HG02852 (cell line): Measurements from ENCODE around the gene TEF.
A peak's percentile ranks its signal among the peaks of the same experiment; 100 is the strongest.
"Not testable (repeated sequence)": the region's sequence is repeated elsewhere in the genome, so short reads cannot be mapped to it uniquely, and the experiment has no call there.

ENCODE experiments used
- ATAC-seq: cut with Tn5 transposase; IDR thresholded peaks from one replicate; pipeline ENCODE4 v1.9.1; 2021; ENCODE audit warnings: mild to moderate bottlenecking, moderate library complexity; ENCODE audit not compliant: unreplicated experiment

The TEF gene

DNA sequence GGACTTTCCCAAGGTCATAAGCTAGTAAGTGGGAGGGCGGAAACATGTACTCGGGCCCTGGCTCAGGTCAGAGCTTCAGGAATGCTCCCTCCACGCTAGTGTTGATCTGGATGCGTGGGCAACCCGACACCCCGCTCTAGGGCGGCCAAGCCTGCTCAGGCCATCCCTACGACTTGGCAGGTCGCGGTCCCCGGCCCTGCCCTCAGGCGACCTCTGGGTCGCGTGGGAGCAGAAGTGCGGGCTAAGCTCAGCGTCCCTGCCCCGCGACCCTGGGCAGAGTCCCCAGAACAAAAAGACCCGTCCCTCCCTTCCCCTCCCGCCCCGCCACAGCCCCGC lies 781 bp upstream of the TEF start:
- peak; percentile 16 for ATAC-seq

DNA sequence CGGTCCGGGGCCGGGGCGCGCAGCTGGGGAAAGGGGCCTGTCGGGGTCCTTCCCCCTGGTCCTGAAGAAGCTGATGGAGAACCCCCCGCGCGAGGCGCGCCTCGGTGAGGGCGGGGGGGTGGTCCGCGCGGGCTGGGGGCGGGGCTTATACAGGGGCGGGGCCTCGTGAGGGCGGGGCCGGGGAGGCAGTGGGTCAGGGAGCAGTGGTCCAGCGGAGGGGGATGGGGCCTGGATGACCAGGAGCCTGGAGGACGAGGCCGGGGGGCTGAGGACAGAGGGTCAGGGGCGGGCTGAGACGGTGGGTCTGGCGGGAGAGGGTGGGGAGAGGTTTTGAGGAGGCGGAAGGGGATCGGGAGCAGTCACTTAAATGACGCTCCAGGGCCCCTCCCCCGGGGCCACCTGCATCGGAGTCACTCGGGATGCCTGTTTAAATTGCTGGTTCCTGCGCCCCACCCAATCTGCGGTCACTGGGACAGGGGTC lies 396 bp downstream of the TEF start:
- peak; percentile 37 for ATAC-seq

DNA sequence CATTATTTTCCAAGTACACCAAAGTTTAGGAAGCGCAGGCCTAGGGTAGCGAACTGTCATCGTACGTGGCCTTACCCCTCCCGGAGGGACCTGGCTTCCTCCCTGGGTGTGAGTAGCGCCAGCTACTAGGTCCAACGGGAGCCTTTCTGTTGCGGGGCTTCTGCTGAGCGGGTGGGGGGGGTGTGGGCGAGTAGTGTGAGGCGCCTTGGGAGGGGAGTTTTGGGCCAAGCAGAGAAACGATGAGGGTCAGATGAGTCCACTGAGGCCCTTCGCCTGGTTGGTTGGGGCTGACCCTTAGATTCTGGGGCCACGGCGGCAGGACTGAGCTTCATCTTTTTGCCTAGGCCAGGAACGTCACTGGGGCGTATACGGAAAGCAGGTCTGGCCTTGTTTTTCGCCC lies 868 bp downstream of the TEF start:
- no peak for ATAC-seq

DNA sequence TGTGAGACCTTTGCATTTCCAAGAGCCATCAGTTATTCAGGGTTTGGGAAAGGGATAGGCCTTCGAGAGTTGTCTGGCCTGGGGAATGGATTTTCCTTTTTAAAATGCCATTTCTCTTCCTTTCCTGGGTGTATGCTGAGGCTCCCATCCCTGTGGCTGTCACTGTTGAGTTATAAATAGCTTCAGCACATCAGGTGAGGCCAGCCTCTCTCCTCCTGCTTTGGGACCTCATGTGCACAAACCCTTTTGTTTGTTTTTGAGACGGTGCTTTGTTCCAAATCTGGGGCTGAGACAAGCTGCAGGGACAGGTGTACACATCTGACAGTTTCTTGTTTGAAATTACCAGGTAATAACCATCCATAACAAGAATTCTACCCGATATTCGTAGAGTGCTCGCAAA lies 1.3 kb downstream of the TEF start:
- no peak for ATAC-seq

DNA sequence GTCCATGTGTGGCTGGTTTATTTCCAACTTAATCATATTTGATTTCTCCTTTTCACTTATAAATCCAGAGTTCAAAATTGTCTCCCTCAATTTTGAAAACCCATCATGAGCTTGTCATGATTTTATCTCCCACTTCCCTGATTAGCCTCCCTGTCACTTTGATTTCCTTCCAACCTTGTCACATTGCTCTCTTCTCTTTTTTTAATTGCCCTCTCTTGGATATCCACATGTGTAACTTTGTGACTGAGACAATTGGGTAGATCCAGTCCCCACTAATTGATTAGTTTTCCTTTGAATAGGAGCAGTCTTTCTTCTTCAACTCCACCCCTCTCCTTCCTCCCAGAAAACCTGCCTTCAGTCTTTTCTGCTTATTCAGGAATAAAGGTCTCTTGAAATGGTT lies 2.4 kb downstream of the TEF start:
- ATAC-seq: no peak

DNA sequence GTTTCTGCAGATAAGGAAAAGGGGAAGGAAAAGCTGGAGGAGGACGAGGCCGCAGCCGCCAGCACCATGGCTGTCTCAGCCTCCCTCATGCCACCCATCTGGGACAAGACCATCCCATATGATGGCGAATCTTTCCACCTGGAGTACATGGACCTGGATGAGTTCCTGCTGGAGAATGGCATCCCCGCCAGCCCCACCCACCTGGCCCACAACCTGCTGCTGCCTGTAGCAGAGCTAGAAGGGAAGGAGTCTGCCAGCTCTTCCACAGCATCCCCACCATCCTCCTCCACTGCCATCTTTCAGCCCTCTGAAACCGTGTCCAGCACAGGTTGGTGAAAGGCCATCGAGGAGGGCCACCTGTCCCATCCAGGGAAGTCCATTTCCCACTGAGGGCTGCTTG lies 5.6 kb downstream of the TEF start:
- no peak for ATAC-seq

DNA sequence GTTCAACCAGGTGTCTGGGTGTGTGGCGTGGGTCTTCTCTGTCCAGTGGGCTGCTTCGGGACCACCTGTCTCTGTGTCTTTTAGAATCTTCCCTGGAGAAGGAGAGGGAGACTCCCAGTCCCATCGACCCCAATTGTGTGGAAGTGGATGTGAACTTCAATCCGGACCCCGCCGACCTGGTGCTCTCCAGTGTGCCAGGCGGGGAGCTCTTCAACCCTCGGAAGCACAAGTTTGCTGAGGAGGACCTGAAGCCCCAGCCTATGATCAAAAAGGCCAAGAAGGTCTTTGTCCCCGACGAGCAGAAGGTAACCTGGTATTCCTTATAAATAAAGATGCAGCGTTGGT lies 12.2 kb downstream of the TEF start:
- no peak for ATAC-seq

DNA sequence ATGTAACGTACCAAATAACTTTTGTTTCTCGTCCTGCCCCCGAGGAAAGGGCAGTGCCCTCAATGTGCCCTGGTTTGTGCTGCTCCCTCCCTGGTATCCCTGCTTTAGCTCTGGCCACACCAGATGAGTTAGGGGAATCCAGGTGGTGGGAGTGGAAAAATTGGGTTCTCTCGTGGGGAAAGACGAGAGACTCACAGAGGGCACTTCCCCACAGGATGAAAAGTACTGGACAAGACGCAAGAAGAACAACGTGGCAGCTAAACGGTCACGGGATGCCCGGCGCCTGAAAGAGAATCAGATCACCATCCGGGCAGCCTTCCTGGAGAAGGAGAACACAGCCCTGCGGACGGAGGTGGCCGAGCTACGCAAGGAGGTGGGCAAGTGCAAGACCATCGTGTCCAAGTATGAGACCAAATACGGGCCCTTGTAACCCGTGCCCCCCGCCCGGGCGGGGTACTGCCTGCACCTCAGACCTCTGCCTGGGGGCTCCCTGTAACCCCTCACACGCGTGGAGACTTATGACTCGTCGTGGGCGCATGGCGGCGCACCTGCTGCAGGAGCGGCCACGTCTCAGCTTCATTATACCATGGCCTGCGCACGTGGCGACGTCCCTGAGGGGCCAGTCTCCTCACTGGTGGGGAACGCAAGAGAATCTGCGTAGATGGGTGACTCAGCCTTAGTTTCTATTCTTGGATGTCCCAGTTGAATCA lies 13.9 kb downstream of the TEF start:
- ATAC-seq: no peak

DNA sequence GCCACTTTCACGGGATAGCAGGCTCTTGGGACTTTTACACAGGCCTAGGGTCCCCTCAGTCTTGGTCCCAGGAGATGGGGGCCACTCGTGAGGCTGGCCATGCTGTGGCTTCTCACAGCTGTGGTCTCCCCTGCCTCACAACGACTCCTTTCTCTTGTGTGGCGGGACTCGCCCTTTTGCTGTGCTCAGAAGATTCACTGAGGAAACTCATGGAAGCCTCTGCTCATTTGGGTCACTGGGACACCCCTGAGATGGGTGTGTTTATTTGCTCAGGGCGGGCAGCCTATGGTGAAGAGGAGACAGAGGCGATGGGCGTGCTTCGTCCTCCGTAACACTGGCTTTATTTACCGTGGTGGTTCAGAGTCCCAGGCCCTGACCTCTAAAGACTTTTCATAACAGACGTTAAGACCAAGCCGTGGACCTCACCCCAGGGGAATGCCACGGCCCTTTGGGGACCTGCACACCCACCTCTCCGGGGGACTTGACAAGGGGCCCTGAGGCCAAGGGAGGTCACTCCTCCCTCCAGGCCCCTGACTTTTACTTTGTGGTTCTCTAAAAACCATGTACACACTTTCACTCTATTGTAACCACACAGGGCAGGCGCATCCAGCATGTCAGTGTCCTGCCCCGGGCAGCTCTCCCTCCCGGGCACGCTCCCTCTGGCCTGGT lies 15.5 kb downstream of the TEF start:
- ATAC-seq: no peak

DNA sequence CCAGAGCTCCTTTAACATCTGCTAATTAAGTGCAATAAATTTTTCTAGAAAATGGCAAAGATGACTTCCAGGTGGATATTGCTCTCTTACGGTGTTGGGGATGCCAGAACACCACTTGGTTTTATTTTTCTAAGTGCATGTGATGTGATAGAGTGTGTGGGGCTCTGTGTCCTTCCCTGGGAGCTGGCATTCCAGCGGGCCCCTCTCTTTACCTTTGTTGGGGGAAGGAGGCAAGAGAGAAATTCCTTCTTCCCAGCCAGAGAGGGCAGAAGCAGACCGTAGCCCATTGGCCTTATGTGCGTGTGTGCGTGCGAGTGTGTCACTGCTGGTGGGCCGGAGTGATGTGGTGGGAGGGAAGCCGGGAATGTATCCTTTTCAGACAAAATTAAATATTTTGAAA lies 17.2 kb downstream of the TEF start:
- ATAC-seq: no peak

DNA sequence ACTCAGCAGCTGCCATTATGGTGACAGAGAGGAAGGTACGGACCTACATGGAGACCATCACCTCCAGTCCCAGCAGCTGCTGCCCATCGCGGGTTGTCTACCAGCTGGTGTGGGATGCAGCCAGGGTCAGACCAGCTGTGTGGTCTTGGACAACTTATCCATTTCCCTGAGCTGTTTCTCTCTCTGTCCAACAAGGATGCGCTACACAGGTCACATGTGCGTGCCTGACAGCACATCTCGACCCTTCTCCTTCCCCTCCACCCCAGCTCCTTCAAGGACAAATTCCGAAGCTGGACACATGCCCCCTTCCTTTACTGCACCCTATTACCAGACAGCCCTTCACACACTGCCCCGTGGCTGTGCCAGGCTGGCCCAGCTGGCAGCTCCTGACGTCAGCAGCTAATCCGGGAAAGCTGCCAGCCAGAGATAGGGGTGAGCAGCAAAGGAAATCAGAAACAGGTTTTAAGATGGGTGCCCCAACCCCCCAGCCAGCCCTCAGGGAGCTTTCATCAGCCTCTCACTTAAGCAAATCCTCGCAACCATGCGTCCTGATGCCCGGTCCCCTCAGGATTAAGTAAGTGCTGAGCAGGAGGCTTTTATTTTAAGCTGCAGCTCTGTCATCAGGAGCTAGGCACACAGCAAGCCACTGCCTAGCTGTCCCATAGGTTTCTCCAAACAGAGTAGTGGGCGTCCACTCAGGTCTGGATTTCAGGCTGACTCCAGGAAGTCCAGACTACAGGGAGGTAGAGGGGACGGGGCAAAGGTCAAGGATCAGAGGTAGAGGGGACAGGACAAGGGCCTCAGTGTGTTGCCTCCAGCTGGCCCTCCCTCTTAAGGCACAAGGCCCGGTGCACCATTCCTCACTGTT lies 20.3 kb downstream of the TEF start:
- no peak for ATAC-seq

DNA sequence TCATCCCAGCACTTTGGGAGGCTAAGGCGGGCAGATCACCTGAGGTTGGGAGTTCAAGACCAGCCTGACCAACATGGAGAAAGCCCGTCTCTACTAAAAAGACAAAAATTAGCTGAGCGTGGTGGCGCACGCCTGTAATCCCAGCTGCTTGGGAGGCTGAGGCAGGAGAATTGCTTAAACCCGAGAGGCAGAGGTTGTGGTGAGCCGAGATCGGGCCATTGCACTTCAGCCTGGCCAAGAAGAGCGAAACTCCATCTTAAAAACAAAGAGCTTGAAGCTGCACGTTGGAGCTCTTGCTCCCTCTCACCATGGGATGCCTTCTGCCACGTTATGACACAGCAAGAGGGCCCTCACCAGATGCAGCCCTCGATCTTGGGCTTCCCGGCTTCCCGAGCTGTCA lies 21.1 kb downstream of the TEF start:
- not testable (repeated sequence) for ATAC-seq

DNA sequence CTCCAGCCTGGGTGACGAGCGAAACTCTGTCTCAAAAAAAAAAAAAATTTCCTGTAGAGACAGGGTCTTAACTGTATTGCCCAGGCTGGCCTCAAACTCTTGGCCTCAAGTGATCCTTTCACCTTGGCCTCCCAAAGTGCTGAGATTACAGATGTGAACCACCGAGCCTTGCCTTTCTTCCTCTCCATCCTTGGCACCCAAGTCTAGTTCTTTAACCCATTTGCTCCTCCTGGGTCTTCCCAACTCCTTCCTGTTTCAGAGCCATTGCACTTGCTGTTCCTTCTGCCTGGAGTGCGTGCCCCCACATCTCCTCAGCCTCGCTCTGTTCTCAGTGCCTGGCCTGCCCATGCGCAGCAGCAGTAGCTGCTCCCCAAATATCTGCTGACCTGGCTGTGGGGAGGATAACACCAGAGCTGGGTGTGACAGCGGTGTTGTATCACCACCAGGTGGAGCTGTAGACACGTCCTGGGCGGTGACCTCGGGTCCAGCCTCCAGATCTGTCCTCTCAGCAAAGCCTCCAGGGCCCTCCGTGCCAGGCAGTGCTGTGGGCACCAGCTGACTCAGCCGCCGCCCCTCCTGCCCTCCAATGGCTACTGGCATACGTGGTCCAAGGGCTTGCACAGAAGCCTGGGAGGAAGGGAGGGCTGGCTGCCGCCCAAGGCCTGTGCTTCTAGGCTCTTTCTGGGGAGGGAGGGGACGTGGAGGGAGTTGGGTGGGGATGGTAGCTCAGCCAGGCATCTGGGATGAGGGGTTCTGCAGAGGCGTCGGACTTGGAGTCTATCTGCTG lies 22.0 kb downstream of the TEF start:
- ATAC-seq: no peak

DNA sequence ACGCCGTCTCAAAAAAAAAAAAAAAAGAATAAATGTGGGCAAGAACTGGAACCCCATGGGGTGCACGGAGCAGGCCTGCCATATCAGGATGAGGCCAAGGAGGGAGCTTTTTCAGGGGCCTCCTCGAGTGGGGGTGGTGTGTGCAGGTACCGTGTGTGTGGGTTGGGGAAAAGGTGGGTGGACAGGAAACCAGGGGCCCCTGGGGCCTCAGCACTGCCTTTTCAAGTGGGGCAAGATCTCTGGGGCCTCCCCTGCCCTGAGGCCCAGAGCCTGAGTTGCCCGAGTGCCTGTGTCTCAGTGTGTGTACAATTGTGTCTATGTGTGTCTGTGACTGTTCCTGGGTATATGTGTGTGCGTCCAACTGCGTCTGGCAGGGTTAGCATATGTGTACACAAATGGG lies 23.8 kb downstream of the TEF start:
- ATAC-seq: no peak

DNA sequence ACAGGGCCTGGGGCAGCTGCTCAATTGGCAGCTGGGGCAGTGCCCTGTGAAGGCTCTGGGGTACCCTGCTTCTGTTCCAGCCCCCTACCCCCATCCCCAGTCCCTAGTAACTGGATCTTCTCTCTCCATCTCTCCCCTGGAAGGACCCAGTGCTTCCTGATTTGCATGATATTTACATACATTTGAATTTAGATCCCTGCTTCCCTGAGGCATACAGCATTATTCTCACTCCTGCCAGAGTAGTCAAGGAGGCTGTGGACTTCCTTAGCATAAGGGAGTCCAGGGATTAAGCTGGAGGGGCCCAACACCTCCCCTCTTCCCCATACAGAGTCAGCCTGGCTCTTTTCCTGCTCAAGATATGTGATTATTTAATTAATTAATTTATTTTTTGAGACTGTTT lies 24.7 kb downstream of the TEF start:
- no peak for ATAC-seq

DNA sequence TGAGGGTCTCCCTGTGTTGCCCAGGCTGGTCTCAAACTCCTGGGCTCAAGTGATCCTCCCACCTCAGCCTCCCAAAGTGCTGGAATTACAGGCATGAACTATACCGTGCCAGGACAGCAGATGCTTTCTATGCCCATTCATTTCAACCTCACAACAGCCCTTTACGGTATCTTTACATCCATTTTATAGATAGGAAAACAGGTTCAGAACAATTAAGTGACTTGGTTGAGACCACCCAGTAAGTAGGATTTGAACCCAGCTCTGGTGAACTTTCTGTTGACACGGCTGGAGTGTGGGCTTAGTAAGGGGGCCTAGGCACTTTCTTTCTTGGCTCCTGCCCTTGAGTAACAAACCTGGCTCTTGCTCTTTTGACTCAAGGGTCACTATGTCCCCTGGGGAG lies 25.7 kb downstream of the TEF start:
- no peak for ATAC-seq

DNA sequence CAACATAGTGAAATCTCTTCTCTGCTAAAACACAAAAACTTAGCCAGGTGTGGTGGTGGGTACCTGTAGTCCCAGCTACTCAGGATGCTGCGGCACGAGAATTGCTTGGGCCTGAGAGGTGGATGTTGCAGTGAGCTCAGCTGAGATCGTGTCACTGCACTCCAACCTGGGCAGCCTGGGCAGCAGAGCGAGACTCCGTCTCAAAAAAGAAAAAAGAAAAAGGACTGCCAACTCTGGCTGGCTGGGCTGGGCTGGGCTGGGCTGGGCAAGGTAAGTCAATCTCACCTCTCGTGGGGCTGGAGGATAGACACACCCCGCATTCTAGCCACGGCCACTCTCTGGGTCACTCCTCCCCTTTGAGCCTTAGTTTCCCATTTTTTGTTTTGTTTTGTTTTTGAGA lies 26.9 kb downstream of the TEF start:
- no peak for ATAC-seq

DNA sequence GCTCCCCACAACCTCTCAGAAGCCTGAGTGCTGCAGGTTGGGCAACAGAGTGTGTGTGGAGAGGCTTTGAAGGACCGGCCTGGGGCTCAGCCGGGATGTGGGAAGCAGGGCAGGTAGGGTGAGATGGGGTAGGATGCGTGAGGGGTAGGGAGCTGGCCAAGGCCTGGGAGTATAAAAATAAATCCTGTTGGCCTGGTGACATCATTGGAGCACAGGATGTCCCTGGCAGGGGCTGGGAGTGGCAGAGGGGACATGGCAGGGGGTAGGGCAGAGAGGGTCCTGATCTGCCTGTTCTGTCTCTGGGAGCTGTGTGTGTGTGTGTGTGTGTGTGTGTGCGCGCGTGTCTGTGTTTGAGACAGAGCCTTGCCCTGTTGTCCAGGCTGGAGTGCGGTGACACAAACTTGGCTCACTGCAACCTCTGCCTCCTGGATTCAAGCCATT lies 28.6 kb downstream of the TEF start:
- ATAC-seq: no peak

DNA sequence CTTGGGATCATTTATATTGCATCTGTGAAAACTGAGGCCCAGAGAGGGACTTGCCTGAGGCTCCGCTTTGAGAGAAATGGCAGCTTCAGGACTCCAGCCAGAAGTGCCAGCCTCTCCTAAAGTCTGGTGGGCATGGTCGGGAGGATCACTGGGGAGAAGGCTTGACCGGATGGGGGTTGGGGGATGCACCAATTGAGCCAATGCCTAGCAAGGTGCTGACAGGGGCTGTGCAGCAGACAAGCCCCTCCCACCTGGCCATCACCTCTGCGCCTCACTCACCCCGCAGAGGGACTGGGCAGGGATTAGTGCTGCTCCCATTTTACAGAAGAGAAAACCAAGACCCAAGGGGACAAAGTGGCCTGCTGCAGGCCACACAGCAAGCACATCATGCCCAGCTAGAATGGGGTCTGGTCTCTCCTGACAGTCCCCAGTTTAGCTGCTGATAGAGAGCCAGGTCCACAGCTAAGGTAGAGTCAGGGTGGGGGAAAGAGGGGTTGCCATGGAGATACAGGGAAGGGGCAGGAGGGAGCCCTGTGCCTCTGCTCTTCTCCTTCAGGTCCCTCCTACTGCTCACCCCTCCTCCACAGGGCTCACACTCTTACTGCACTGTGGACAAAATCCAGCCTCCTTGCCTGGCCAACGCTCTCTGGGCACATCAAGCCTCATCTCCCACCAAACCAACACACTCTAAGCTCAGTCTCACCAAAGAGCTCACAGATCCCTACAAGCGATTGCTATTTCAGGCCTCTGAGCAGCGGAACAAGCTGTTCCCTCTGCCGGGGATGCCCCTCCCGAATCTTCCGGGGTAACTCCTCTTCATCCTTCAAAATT lies 29.5 kb downstream of the TEF start:
- no peak for ATAC-seq

DNA sequence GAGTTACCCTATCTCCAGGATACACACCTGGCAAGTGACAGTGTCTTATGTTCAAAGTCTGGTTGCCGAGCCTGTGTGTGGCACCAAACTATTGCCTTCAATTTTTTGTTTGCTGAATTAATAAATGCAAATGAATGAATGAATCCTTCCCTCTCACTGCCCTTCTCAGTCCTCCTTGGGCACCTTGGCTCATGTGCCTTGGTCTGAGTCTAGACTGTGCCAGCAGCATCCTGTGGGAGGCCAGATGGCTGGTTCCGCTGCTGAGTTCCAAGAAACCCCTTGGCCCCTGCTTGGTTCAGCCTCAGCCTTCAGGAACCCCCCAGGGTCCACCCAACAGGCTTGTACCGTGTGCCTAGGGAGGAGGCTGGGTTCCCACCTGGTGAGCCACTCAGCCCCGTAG lies 33.8 kb downstream of the TEF start:
- no peak for ATAC-seq
